ENCODE measurements around the gene TPSAB1. TPM values are rescaled to one million over a fixed set of nuclear protein-coding genes. Genes with fewer than 3 reads are reported as not detected.
"Not testable (repeated sequence)": the region's sequence is repeated elsewhere in the genome, so short reads cannot be mapped to it uniquely, and the experiment has no call there.

The TPSAB1 gene
- total RNA-seq, 1 donor from 2014 or later, result not detected

DNA sequence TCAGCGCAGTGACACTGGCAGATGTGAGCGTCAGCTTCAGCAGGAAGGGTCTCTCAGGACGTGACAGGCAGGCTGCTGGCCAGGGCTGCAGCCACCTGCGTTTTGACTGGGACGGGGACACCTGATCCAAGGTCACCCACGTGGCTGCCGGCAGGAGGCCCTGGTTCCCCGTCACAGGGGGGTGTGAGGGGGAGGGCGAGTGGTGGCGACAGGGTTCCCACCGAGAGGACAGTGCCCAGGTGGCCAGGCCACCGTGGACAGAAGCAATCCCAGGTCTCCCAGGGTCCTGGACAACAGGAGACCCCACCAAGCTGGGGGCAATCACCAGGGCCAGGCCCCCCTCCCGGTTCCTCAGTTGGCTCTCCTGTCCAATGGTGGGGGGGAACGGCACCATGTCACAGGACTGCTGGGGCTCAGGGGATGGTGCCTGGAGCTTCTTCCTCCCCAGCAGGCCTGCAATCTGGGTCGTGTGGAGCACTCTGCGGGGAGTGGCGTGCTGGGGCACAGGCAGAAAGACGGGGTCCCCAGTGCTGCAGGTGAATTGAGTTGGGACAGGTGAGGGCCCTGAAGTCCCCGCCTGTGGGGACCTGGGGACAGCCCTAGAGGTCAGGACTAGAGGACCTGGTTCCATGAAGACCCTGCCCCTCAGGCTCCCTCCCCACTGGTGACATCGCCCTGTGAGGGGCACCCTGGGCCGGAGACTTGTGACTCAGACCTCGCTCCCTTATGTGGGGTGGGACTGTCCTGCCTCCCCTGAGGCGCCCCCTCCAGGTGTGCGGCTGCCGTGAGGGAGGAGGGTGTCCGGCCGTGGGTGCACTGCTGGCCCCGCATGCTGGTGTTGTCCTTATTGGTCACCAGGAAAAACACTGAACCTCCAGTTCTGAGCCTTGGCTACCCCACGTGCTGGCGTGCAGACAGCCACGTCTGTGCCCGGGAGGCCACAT, 3.7 kb downstream of the TPSAB1 start:
- not testable (repeated sequence) for DNase-seq (ENCODE audit: extremely low read depth, low read depth, low spot score)

DNA sequence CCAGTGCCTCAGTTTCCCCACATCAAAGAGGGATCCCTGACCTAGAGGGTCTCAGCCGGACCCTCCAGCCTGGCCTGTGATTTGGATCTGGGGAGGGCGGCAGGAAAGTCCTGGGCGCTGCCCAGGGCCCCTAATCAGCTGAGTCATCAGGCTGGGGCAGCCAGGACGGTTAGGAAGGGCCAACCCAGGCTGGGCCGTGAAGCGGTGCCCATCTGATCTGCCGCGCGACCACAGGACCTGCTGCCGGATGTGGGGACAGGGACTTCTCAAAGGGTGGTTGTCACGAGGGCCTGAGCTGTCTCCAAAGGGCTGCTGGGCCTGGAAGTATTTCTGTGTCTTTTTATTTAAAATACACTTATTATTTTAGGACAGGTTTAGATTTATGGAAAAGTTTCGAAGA, 4.4 kb downstream of the TPSAB1 start:
- DNase-seq (ENCODE audit: extremely low read depth, low read depth, low spot score), result no peak

GRCh38 chr16:1245452-1246020, 5.0 kb downstream of the TPSAB1 start:
- no peak for DNase-seq (ENCODE audit: extremely low read depth, low read depth, low spot score)

- not testable (repeated sequence) for DNase-seq (ENCODE audit: extremely low read depth, low read depth, low spot score)
Observed at GRCh38 chr16:1247903-1248537, 7.5 kb downstream of the TPSAB1 start.

DNA sequence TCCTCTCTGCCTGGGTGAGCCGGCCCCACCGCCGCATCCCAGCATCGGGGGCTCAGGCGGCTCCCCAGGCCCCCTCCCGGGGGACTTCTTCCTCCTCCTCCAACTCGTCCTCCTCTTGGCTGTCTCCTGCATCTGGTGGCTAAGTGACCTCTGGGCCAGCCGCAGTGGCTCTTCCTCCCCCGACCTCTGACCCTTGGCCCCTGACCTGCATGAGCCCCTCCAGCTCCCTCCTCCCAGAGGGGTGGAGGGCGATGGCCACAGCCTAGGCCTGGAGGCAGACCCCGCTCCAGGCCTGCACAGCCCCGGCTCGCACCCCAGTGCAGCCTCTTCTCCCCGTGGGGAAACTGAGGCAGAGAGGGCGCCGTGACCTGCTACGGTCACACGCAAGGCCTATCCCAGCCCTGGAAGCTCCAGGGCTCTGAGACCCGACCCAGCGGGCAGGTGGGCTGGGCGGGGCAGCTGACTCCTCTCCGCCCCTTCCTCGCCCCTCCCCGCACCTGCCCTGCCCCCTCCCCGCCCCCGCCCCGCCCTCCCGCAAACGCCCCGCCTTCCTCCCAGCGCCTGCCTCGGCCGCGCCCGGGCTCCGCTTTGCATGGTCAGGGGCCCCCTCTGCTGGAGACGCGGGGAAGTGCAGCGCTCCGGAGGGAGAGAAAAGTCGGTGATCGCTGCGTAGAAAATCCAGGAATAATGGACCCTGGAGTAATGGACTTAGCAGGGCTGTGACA, 8.7 kb downstream of the TPSAB1 start:
- not testable (repeated sequence) for DNase-seq (ENCODE audit: extremely low read depth, low read depth, low spot score)

DNA sequence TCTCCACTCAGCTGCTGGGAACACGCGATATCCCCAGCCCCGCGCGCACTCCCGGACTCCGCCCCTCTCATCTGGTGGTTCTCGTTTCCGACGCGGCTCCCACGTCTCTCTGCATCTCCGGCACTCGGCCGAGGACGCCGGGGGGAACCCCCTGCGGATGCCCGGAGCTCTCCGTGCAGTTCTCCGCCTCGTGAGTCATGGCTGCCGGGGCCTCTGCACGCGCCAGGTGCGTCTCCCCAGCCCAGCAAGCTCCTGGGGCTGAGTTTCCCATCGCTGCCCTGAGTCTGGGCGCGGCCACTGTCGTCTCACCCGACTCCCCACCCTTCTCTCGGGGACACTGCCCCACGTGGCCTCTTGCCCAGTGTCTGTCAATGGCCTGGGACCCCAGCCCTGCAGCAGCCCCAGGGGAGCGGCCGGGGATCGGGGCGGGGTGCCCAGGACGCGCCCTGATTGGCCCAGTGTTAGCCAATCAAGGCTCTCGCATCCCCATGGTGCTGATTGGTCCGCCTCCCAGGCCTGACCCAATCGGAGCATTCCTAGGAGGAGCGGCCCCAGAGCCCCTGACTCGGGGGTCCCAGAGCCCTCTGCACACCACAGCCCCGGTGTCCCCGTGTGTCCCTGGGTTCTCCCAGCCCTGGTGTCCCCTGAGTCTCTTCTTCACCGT, 13.3 kb downstream of the TPSAB1 start:
- DNase-seq (ENCODE audit: extremely low read depth, low read depth, low spot score), result not testable (repeated sequence)

- not testable (repeated sequence) for DNase-seq (ENCODE audit: extremely low read depth, low read depth, low spot score)
Observed at GRCh38 chr16:1254821-1255220, 14.3 kb downstream of the TPSAB1 start.

DNA sequence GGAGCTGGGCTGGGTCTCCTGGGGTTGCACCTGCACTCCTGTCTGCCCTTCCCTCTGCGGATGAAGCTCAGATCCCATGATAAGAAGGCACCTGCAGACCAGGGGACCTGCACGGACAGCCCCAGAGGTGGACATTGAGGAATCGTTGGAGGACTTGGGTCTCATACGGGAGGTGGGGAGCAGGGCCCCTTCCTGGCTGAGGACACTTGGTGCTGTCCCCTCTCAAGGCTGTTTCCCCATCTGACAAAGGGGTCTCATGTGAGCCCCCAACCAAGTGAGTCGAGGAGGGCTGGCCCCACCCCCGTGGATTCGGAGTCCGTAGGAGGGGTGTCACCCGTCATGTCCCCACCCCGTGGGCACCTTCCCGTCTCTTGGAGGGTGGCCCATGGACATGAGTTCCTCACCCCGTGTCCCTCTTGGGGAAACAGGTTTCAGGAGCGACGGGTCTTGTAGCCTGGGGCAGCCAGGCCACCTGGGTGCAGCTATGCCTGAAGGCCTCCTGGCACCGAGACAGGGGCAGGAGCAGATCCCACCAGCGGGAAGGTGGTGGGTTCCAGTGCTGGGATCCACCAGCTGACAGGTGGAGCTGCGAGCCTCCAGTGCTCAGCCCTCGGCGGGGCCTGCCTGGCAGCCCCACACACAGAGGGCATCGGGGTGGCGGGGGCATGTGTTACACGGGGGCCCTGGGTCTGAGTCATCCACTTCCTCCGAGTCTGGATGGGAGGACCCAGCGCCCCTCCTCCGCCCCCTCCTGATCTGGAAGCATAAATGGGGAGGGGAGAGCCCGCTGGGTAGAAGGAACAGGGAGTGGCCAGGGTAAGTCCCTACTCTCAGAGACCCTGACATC, 15.0 kb downstream of the TPSAB1 start, which contains the start of gene TPSD1:
Gene TPSD1 (plus strand): TSS at position 794 of the 847 bp plus-strand sequence. CDS start 212 bp downstream, outside the sequence.
- not testable (repeated sequence) for DNase-seq (ENCODE audit: extremely low read depth, low read depth, low spot score)

- not testable (repeated sequence) for DNase-seq (ENCODE audit: extremely low read depth, low read depth, low spot score)
Observed at GRCh38 chr16:1256296-1256873, 15.9 kb downstream of the TPSAB1 start.

- DNase-seq (ENCODE audit: extremely low read depth, low read depth, low spot score), result no peak
Observed at GRCh38 chr16:1256874-1257322, 16.4 kb downstream of the TPSAB1 start.

GRCh38 chr16:1257561-1258224, 17.2 kb downstream of the TPSAB1 start:
- DNase-seq (ENCODE audit: extremely low read depth, low read depth, low spot score), result no peak

DNA sequence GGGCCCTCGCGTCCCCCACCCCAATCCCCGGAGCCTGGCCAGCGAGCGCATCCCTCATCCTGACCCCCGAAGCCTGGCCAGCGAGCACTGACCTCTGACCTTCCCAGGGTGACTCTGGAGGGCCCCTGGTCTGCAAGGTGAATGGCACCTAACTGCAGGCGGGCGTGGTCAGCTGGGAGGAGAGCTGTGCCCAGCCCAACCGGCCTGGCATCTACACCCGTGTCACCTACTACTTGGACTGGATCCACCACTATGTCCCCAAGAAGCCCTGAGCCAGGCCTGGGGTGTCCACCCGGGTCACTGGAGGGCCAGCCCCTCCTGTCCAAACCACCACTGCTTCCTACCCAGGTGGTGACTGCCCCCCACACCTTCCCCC, 17.7 kb downstream of the TPSAB1 start:
- no peak for DNase-seq (ENCODE audit: extremely low read depth, low read depth, low spot score)

DNA sequence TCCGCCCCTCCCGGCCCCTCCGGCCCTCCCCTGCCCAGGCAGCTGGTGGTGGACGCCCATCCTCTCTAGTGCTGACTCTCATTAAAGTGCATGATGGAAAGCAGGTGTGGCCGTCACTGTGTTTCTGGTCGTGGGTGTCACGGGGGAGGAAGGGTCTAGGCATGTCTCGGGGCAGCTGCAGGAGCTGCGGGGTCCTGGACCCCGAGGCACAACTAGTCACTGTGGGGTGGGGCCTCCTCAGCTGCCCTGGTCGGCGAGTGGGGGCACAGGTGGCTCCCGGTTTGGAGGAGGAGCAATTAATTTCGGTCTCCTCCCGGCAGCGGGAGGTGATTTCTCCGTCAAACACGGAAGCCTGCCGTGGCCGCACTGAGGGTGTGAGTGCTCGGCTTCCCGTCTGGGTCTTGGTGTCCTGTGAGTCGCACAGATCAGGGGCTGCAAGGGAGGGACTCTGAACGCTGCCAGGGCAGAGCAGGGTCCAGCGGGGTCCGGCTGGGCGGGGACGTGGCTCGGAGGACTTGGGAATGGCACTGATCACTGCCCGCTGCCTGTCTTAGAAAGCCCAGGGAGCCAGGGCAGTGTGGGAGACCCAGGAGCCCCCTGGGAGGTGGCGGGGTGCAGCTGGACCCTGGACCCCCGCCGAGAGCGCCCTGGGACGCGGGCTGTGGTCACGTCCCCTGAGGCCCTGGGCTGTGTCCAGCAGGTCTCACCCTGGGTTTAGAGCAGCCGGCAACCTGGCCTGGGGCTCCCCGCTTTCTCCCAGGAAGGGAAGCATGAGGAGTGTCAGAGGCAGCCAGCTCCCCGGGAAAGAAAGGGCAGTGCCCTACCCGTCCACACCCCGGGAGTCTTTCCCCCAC, 18.6 kb downstream of the TPSAB1 start:
- no peak for DNase-seq (ENCODE audit: extremely low read depth, low read depth, low spot score)

DNA sequence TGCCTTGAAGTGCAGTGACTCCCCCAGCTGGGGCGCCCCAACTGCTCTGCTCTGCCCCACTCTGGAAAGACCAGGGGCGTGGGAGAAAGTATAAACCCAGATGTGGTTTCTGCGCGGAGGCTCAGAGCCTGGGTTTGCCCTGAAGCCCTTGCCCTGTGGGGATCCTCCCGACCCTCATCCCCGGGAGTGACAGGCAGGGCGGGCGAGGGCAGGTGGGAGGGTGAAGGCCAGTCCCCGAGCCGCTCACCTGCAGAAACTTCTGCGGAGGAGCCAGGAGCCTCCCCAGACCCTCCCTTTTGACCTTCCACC, 19.2 kb downstream of the TPSAB1 start:
- DNase-seq (ENCODE audit: extremely low read depth, low read depth, low spot score), result no peak

GRCh38 chr16:1260101-1260680, 19.7 kb downstream of the TPSAB1 start:
- no peak for DNase-seq (ENCODE audit: extremely low read depth, low read depth, low spot score)

GRCh38 chr16:1261131-1261892, 20.8 kb downstream of the TPSAB1 start:
- no peak for DNase-seq (ENCODE audit: extremely low read depth, low read depth, low spot score)
